Astrocyte (in vitro differentiated cells and primary cell): ENCODE measurements around the gene SYDE1. TPM values are rescaled to one million over a fixed set of nuclear protein-coding genes. Genes with fewer than 3 reads are reported as not detected.

Experiments
- DNase-seq: peaks from one replicate; pipeline ENCODE4 v3.0.0-alpha.2; 2010; ENCODE audit warnings: low read depth
- FAIRE-seq: peaks from 2 replicates; lab custom pipeline; 2011; peaks lifted over from hg19 to GRCh38; lab: Jason Lieb, UNC
- H2AFZ ChIP-seq: 2 replicates; pipeline ENCODE4 v1.6.0; 2012; ENCODE audit warnings: low read depth, low read length, inconsistent platforms
- H3K27ac ChIP-seq: 2 replicates; pipeline ENCODE4 v1.5.1; 2011; ENCODE audit warnings: low read depth, low read length, inconsistent platforms
- H3K27me3 ChIP-seq: 2 replicates; pipeline ENCODE4 v1.6.0; 2011; ENCODE audit warnings: low read length, inconsistent platforms; ENCODE audit not compliant: insufficient read depth
- H3K36me3 ChIP-seq: 2 replicates; pipeline ENCODE4 v1.5.1; 2011; ENCODE audit warnings: low read length, inconsistent platforms; ENCODE audit not compliant: insufficient read depth
- H3K4me1 ChIP-seq: 2 replicates; pipeline ENCODE4 v1.5.1; 2011; ENCODE audit warnings: low read length, inconsistent platforms; ENCODE audit not compliant: insufficient read depth
- H3K4me2 ChIP-seq: 2 replicates; pipeline ENCODE4 v1.6.0; 2012; ENCODE audit warnings: low read length, inconsistent platforms
- H3K4me3 ChIP-seq: 2 replicates; pipeline ENCODE4 v1.5.1; 2011; ENCODE audit warnings: low read depth, mild to moderate bottlenecking, low read length, inconsistent platforms; ENCODE audit not compliant: insufficient read depth
- H3K79me2 ChIP-seq: 2 replicates; pipeline ENCODE4 v1.6.0; 2012; ENCODE audit warnings: mild to moderate bottlenecking, low read length, inconsistent platforms; ENCODE audit not compliant: insufficient read depth
- H3K9ac ChIP-seq: 2 replicates; pipeline ENCODE4 v1.6.0; 2012; ENCODE audit warnings: mild to moderate bottlenecking, low read length, inconsistent platforms
- H3K9me3 ChIP-seq: 2 replicates; pipeline ENCODE4 v1.5.1; 2012; ENCODE audit warnings: low read depth, mild to moderate bottlenecking, low read length, inconsistent platforms; ENCODE audit not compliant: insufficient read depth
- H4K20me1 ChIP-seq: 2 replicates; pipeline ENCODE4 v1.6.0; 2012; ENCODE audit warnings: low read length, inconsistent platforms; ENCODE audit not compliant: insufficient read depth
- H3K27ac Mint-ChIP-seq: one replicate; pipeline ENCODE4 v1.8.0; 2021; ENCODE audit warnings: mild to moderate bottlenecking, mixed read lengths; ENCODE audit not compliant: unreplicated experiment
- H3K27me3 Mint-ChIP-seq: one replicate; pipeline ENCODE4 v1.8.0; 2021; ENCODE audit warnings: low read depth, mixed read lengths; ENCODE audit not compliant: unreplicated experiment
- H3K36me3 Mint-ChIP-seq: one replicate; pipeline ENCODE4 v1.8.0; 2021; ENCODE audit warnings: low read depth, mixed read lengths; ENCODE audit not compliant: unreplicated experiment
- H3K4me1 Mint-ChIP-seq: one replicate; pipeline ENCODE4 v1.8.0; 2021; ENCODE audit warnings: low read depth, mixed read lengths; ENCODE audit not compliant: unreplicated experiment
- H3K4me3 Mint-ChIP-seq: one replicate; pipeline ENCODE4 v1.8.0; 2021; ENCODE audit warnings: mild to moderate bottlenecking, moderate library complexity, mixed read lengths; ENCODE audit not compliant: unreplicated experiment
- H3K9me3 Mint-ChIP-seq: one replicate; pipeline ENCODE4 v1.8.0; 2021; ENCODE audit warnings: mild to moderate bottlenecking, mixed read lengths; ENCODE audit not compliant: unreplicated experiment
- CTCF ChIP-seq: IDR thresholded peaks from 2 replicates; pipeline ENCODE4 v1.5.1; 2011; ENCODE audit warnings: low read depth, mild to moderate bottlenecking, inconsistent platforms, low read length, moderate library complexity; ENCODE audit not compliant: insufficient read depth
- EZH2 ChIP-seq: IDR thresholded peaks from 2 replicates; pipeline ENCODE4 v1.6.1; 2012; ENCODE audit warnings: mild to moderate bottlenecking, low read length, inconsistent platforms; ENCODE audit not compliant: insufficient read depth
- total RNA-seq: library from RNA; stranded (reverse); gene quantifications from 2 replicates; pipeline ENCODE4 v1.2.1, GENCODE V29; 2021

The SYDE1 gene
- total RNA-seq, 1 donor from 2014 or later: 40.6 TPM

GRCh38 chr19:15124572-15125231 lies 17.5 kb downstream of the SYDE1 start:
- Histone ChIP-seq H3K4me1 (peaks cover 15% of the 10 kb centered on the region), H3K79me2 (peaks cover 20% of the 10 kb centered on the region), H2AFZ (peak overlapping the region; percentile 96), H3K36me3 (no peaks in the 10 kb centered on the region), H3K9me3 (no peaks in the 10 kb centered on the region), H3K9ac (peak overlapping the region; percentile 88), H3K4me3 (peak overlapping the region; percentile 88), H4K20me1 (peaks cover 7% of the 10 kb centered on the region), H3K4me2 (peak overlapping the region; percentile 98), H3K27ac (peak overlapping the region; percentile 76), H3K27me3 (no peaks in the 10 kb centered on the region)
- DNase-seq (no peak), FAIRE-seq (no peak)
- Mint-ChIP-seq H3K9me3 (no peaks in the 10 kb centered on the region), H3K36me3 (peaks cover 14% of the 10 kb centered on the region), H3K4me3 (peak overlapping the region; percentile 98), H3K27me3 (peaks cover 2% of the 10 kb centered on the region), H3K27ac (peak overlapping the region; percentile 95), H3K4me1 (peaks cover 4% of the 10 kb centered on the region)
- TF ChIP-seq CTCF: no peak
- TF ChIP-seq EZH2: no peak

GRCh38 chr19:15125232-15126067 lies 18.2 kb downstream of the SYDE1 start:
- peak overlapping the region; percentile 98 for H3K4me3 Mint-ChIP-seq
- no peak for TF ChIP-seq CTCF
- no peak for TF ChIP-seq EZH2
- Histone ChIP-seq H3K4me1 (peaks cover 15% of the 10 kb centered on the region), H4K20me1 (peaks cover 7% of the 10 kb centered on the region), H3K36me3 (no peaks in the 10 kb centered on the region), H3K27ac (peak overlapping the region; percentile 76), H3K27me3 (no peaks in the 10 kb centered on the region), H2AFZ (peak overlapping the region; percentile 96), H3K79me2 (peaks cover 20% of the 10 kb centered on the region), H3K4me2 (peak overlapping the region; percentile 98), H3K9ac (peak overlapping the region; percentile 88), H3K9me3 (no peaks in the 10 kb centered on the region), H3K4me3 (peak overlapping the region; percentile 88)
- peaks cover 14% of the 10 kb centered on the region for H3K36me3 Mint-ChIP-seq
- H3K4me1 Mint-ChIP-seq: peaks cover 4% of the 10 kb centered on the region
- peak overlapping the region; percentile 95 for H3K27ac Mint-ChIP-seq
- peaks cover 2% of the 10 kb centered on the region for H3K27me3 Mint-ChIP-seq
- no peaks in the 10 kb centered on the region for H3K9me3 Mint-ChIP-seq
- DNase-seq (peak; percentile 91), FAIRE-seq (no peak)
